ENCODE measurements around the gene CEBPA. TPM values are rescaled to one million over a fixed set of nuclear protein-coding genes. Genes with fewer than 3 reads are reported as not detected.

The CEBPA gene
- total and polyA plus RNA-seq, 2 donors (not counting 1 experiment from before 2014, with no cell fraction given): 1.7 to 2.6 TPM

DNA sequence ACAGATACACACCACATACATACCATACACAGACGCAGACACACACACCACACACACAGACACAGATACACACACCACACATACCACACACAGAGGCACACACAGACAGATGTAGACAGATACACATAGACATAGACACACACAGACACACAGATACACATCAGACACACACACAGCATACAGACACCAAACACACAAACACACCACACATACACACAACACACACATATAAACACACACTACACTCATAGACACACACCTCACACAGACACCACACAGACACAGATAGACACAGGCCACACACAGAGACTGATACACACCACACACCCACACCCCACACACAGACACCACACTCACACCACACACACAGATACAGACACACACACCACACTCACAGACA is 51.8 kb downstream of the CEBPA start:
- no peaks in the 10 kb centered on the region for H3K36me3 ChIP-seq (replicated peaks in 1 of 2; ENCODE audit: control extremely low read depth in 1 of 2, control insufficient read depth in 1 of 2, extremely low read depth in 1 of 2, insufficient read depth in 2 of 2, low read length in 1 of 2)
- no peaks in the 10 kb centered on the region for H3K79me2 ChIP-seq (ENCODE audit: control insufficient read depth, insufficient read depth, low read length)
- DNase-seq (no peak), ATAC-seq (ENCODE audit: low read depth) (no peak)
- H3K9ac ChIP-seq (ENCODE audit: low read length): no peak overlapping the region
- no peak overlapping the region for H3K27ac ChIP-seq (ENCODE audit: low read length in 2 of 2)
- H3K9me3 Mint-ChIP-seq (ENCODE audit: insufficient read depth): no peaks in the 10 kb centered on the region
- H3K4me3 Mint-ChIP-seq: no peak overlapping the region
- H3K4me3 ChIP-seq (ENCODE audit: control extremely low read depth in 1 of 5, extremely low read depth in 1 of 5, insufficient read depth in 1 of 5, low read depth in 2 of 5, low read length in 4 of 5): no peak overlapping the region
- peaks cover 0 to 13% (median 7%) of the 10 kb centered on the region in 3 donors for H3K9me3 ChIP-seq (ENCODE audit: control extremely low read depth in 1 of 3, control insufficient read depth in 2 of 3, insufficient read depth in 1 of 3, low read length in 2 of 3)
- no peak for TF ChIP-seq EZH2 (IDR thresholded peaks at IDR 0.05; ENCODE audit: borderline replicate concordance, insufficient read depth, low read depth, low read length, poor library complexity, severe bottlenecking)
- TF ChIP-seq, protein P1, sequence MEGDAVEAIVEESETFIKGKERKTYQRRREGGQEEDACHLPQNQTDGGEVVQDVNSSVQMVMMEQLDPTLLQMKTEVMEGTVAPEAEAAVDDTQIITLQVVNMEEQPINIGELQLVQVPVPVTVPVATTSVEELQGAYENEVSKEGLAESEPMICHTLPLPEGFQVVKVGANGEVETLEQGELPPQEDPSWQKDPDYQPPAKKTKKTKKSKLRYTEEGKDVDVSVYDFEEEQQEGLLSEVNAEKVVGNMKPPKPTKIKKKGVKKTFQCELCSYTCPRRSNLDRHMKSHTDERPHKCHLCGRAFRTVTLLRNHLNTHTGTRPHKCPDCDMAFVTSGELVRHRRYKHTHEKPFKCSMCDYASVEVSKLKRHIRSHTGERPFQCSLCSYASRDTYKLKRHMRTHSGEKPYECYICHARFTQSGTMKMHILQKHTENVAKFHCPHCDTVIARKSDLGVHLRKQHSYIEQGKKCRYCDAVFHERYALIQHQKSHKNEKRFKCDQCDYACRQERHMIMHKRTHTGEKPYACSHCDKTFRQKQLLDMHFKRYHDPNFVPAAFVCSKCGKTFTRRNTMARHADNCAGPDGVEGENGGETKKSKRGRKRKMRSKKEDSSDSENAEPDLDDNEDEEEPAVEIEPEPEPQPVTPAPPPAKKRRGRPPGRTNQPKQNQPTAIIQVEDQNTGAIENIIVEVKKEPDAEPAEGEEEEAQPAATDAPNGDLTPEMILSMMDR (IDR thresholded peaks at IDR 0.05): no peak
- POLR2A ChIA-PET: no interaction called here
- H3K27ac Mint-ChIP-seq: no peak overlapping the region
- CTCF ChIA-PET: no interaction called here
- peaks cover under 1% of the 10 kb centered on the region for H3K27me3 Mint-ChIP-seq
- H3K27me3 ChIP-seq (replicated peaks in 1 of 4; ENCODE audit: control extremely low read depth in 1 of 4, control insufficient read depth in 3 of 4, insufficient read depth in 4 of 4, low read length in 3 of 4): no peaks in the 10 kb centered on the region
- H4K20me1 ChIP-seq (ENCODE audit: control insufficient read depth, insufficient read depth, low read length, poor library complexity, severe bottlenecking): no peaks in the 10 kb centered on the region
- 100% methylated on average over 1 of the region's 1 CpG for WGBS (ENCODE audit: insufficient coverage)
- no peaks in the 10 kb centered on the region for H3K4me1 ChIP-seq (ENCODE audit: control insufficient read depth in 2 of 2, insufficient read depth in 2 of 2, low read length in 2 of 2)
- intact Hi-C loops (cut with micrococcal nuclease): no loop called here
- H2AFZ ChIP-seq (ENCODE audit: insufficient read depth, low read depth, low read length, poor library complexity, severe bottlenecking): no peak overlapping the region
- no peak overlapping the region for H3K4me2 ChIP-seq (replicated peaks; ENCODE audit: low read depth, low read length, poor library complexity, severe bottlenecking)
- H3K4me1 Mint-ChIP-seq: no peaks in the 10 kb centered on the region

Other genes with a start within 250 kb of the CEBPA start
- gene RHPN2, start 237.6 kb downstream of the CEBPA start, total RNA-seq: 5.2 and 5.5 TPM in 2 replicates
- 3.6 and 4.9 TPM in 2 replicates for gene RHPN2, start 237.6 kb downstream of the CEBPA start, polyA plus RNA-seq
- gene GPATCH1, start 221.4 kb downstream of the CEBPA start, total RNA-seq: 14.6 and 16.9 TPM in 2 replicates
- gene GPATCH1, start 221.4 kb downstream of the CEBPA start, polyA plus RNA-seq: 9.9 and 13.6 TPM in 2 replicates
- 0.47 and 0.51 TPM in 2 replicates for gene WDR88, start 170.4 kb downstream of the CEBPA start, total RNA-seq
- gene WDR88, start 170.4 kb downstream of the CEBPA start, polyA plus RNA-seq: not detected in 2 replicates
- not detected in 2 replicates for gene LRP3, start 108.2 kb downstream of the CEBPA start, total RNA-seq
- 0.10 and 0.13 TPM in 2 replicates for gene LRP3, start 108.2 kb downstream of the CEBPA start, polyA plus RNA-seq
- not detected in 2 replicates for gene SLC7A10, start 76.7 kb downstream of the CEBPA start, total RNA-seq
- gene SLC7A10, start 76.7 kb downstream of the CEBPA start, polyA plus RNA-seq: not detected in 2 replicates
- 23.4 and 24.2 TPM in 2 replicates for gene CEBPG, start 71.2 kb upstream of the CEBPA start, total RNA-seq
- gene CEBPG, start 71.2 kb upstream of the CEBPA start, polyA plus RNA-seq: 12.5 and 32.0 TPM in 2 replicates
- 38.0 and 42.7 TPM in 2 replicates for gene PEPD, start 219.3 kb upstream of the CEBPA start, total RNA-seq
- gene PEPD, start 219.3 kb upstream of the CEBPA start, polyA plus RNA-seq: 25.7 and 36.4 TPM in 2 replicates

Measured in B cell (primary cell).